ENCODE data around the gene TFB1M.

DNA sequence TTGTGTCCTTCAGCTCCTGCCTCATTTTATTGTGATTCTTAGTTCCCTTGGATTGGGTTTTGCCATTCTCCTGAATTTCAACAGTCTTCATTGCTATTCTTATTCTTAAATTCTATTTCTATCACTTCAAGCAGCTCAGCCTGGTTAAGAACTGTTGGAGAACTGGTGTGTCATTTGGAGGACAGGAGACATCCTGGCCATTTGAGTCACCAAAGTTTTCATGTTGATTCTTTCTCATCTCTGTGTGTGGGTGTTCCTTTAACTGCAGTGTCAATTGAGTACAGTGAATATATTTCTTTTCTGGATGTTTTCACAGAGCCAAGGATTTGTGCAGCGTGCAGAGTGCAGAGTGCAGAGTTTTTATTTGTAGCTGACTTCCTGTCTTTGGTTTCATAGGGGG, 33.5 kb upstream of the TFB1M start:
- no peak for TF ChIP-seq CTCF (IDR thresholded peaks at IDR 0.05)
- no peak for TF ChIP-seq ZFX (IDR thresholded peaks at IDR 0.05; ENCODE audit: borderline replicate concordance)

All from 22Rv1 (cell line).